NCI-H345 (cell line): ENCODE results near the gene OR4Q2.
"Not testable (repeated sequence)": the region's sequence is repeated elsewhere in the genome, so short reads cannot be mapped to it uniquely, and the experiment has no call there.

Source experiments
- DNase-seq: peaks from one replicate; lab custom pipeline; 2025; lab: John Stamatoyannopoulos, UW

Gene OR4Q2

DNA sequence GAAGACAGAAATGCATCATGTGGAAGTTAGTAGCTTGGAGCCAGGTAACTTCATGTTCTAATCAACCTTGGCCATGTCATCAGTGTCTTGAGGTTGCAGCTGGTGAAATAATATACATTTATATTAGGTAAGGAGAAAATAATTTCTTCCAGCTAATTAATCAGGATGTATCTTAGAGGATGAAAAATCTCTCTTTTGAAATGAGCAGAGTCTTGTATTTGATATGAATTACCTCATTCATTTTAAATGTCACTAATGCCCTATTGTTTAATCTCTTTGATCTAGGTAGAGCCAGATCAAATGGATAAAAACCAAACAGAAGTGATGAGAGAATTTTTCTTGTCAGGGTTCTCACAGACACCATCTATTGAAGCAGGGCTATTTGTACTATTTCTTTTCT lies at the start of gene OR4Q2:
OR4Q2 (plus strand) TSS at position 301 of the 400 bp plus-strand sequence.
- no peak for DNase-seq

DNA sequence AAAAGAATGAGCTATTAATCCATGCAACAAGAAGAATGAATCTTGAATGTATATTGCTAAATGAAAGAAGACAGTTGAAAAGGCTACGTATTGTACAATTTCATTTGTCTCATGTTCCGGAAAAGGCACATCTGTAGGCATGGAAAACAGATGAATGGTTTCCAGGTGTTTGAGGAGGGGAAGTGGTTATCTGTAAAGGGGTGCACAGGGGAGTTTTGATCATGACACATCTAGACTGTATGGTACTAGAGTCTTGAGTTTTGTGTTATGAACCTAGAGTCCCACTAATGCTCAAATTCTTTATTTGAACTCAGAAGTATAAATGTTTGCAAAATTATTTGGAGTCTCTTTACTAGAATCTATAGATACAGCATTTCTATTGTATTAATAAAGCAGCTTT lies 32.2 kb upstream of the OR4Q2 start:
- DNase-seq: not testable (repeated sequence)

DNA sequence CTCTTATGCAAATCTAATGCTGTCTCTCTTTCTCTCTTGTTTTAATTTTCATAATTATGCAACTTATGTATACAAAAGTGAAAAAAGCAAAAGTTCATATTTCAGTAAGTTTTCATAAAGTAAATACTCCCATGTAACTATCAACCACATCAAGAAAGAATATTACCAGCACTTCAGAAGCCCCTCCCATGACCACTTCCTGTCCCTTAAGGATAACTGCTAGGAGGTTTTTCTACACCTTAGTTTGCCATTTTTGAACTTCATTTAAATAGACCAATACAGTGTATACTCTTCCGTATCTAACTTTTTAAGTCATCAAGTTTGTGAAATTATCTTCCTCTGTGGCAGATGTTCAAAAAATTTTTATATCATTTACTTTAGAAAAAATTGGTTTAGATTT lies 27.1 kb upstream of the OR4Q2 start:
- DNase-seq: no peak

DNA sequence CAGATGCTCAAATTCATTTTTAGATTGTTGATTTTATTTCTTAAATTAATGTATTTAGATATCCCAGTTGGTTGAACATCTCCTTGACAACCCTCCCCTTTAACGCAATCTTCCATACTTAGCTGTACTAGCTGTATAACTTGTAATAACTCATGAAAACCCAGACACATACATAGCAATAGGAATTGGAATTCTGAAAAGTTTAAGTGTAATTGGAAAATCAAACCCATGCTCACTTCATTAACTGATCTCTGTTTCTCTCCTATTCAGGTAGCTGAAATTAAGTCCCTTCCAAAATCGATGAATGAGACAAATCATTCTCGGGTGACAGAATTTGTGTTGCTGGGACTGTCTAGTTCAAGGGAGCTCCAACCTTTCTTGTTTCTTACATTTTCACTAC lies 26.7 kb upstream of the OR4Q2 start, which contains the start of gene OR4K15:
OR4K15 (plus strand) TSS at position 301 of the 400 bp plus-strand sequence; CDS start at position 301, 0 bp downstream.
- DNase-seq: no peak

DNA sequence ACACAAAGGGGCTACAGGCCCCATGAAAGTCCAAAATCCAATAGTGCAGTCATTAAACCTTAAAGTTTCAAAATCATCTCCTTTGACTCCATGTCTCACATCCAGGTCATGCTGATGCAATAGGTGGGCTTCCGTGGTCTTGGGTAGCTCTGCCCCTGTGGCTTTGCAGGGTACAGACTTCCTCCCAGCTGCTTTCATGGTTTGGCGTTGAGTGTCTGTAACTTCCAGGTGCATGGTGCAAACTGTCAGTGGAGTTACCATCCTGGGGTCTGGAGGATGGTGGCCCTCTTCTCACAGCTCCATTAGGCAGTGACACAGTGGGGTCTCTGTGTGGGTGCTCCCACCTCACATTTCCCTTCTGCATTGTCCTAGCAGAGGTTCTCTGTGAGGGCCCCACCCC lies 8.5 kb upstream of the OR4Q2 start:
- DNase-seq: no peak

DNA sequence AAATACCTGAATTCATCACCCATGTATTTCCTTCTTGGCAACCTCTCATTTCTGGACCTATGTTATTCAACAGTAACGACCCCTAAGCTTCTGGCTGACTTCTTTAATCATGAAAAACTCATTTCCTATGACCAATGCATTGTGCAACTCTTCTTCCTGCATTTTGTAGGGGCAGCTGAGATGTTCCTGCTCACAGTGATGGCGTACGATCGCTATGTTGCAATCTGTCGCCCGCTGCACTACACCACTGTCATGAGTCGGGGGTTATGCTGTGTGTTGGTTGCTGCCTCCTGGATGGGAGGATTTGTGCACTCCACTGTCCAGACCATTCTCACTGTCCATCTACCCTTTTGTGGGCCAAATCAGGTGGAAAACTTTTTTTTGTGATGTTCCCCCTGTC lies 356 bp downstream of the OR4Q2 start:
- DNase-seq: no peak

- no peak for DNase-seq
Measured at GRCh38 chr14:20008156-20008555, 6.2 kb downstream of the OR4Q2 start.

DNA sequence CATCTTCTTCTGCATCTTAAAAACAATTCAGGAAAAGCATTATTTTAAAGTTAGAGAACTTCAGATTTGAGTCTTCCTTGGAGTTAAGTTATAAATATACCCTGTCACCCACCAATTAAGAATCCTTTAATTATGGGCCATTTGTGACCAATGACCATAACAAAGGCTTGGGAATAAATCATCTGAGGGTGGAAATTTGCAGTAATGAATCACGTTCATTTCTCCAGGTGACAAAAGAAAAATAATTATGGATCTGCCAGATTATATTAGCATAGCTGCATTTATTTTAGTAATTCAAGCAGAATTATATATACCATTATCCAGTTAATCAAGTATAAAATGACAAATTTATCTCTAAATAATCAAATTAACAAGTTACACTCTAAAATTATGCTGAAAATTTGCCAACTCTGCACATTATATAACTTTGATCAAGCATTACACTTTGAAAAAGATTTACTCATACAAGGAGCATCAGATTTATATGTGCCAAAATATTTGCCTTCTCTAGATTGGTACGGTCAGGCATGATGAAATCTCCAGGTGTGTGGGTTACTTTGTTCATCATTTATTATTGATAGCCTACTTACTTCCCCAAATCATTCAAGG lies 17.4 kb downstream of the OR4Q2 start, which contains the start of gene OR4K14:
OR4K14 (minus strand) TSS at position 51 of the 609 bp plus-strand sequence. CDS start 4,114 bp downstream, outside the sequence.
- DNase-seq: no peak

DNA sequence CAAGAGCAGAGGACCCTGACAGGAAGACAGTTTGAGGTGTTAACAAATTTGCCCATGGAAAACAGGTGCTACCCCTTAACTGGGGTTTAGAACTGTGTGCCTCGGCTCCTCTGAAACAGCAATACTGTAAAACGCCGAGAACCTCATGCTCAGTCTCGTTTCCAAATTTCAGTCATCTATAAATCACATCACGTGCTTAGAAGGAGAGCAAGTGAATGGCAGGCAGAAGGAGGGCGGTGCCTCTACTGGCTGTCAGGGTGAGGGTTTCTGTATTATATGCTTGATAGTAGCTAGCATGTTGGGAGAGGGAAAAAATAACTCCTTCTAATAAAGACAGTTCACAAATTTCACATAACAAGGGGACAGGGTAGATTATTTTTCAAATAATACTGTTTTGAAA lies 29.1 kb downstream of the OR4Q2 start:
- no peak for DNase-seq

DNA sequence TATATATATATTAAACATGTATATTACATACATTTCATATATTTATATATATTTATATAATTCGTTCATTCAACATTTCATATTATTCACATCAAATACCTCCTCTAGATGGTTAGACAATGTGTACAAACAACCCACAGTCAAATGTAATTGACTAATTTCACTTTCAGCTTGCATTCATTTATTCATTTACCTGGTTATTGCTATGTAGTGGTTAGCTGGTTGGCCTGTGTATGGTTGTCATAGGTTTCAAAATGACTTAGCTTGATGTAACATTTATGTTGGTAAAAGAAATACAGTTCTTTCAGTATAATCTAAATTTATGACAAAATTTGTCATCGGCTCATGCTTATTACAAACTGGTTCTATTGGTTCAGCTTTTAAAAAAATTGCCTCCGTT lies 33.5 kb downstream of the OR4Q2 start:
- DNase-seq: no peak

GRCh38 chr14:20035938-20036337 lies 34.0 kb downstream of the OR4Q2 start, which contains the start of gene OR4K13:
TSS of gene OR4K13 (minus strand) at chr14:20036038. CDS start at chr14:20034758, 1,280 bp downstream.
- no peak for DNase-seq

GRCh38 chr14:20044243-20044642 lies 42.3 kb downstream of the OR4Q2 start:
- DNase-seq: no peak

DNA sequence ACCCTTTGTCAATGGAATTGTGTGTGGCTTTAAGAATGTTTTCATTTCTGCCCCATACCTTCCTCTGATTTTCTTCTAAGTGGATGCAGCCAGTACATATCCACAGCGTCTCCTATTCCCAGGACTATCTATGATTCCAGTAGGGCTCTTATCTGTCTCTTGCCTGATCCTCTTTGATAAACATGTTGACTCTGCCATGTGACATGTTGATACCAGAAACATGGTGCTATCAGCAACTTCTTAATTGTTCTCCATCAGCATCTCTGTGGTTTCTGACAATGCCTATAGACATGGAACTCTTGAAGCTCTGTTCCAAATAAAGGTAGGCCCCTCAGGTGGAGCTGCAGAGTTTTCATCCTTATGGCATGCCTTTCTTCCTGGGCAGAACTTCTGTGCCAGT lies 46.2 kb downstream of the OR4Q2 start:
- DNase-seq: no peak
